Endothelial cell (in vitro differentiated cells): ENCODE data around the gene NSMF. TPM values are rescaled to one million over a fixed set of nuclear protein-coding genes. Genes with fewer than 3 reads are reported as not detected.
A peak's percentile ranks its signal among the peaks of the same experiment; 100 is the strongest.

Source experiments
- DNase-seq: peaks from one replicate; pipeline ENCODE4 v3.0.0; 2021; ENCODE audit warnings: low spot score
- H3K27ac Mint-ChIP-seq: one replicate; pipeline ENCODE4 v1.8.0; 2021; ENCODE audit warnings: mixed read lengths, inconsistent platforms; ENCODE audit not compliant: unreplicated experiment
- H3K27me3 Mint-ChIP-seq: one replicate; pipeline ENCODE4 v1.8.0; 2021; ENCODE audit warnings: mild to moderate bottlenecking, moderate library complexity, mixed read lengths, inconsistent platforms; ENCODE audit not compliant: unreplicated experiment
- H3K36me3 Mint-ChIP-seq: one replicate; pipeline ENCODE4 v1.8.0; 2021; ENCODE audit warnings: mild to moderate bottlenecking, low read depth, mixed read lengths, inconsistent platforms; ENCODE audit not compliant: unreplicated experiment
- H3K4me1 Mint-ChIP-seq: one replicate; pipeline ENCODE4 v1.8.0; 2021; ENCODE audit warnings: mild to moderate bottlenecking, mixed read lengths, inconsistent platforms; ENCODE audit not compliant: unreplicated experiment
- H3K4me3 Mint-ChIP-seq: one replicate; pipeline ENCODE4 v1.8.0; 2021; ENCODE audit warnings: mild to moderate bottlenecking, mixed read lengths, inconsistent platforms; ENCODE audit not compliant: unreplicated experiment
- H3K9me3 Mint-ChIP-seq: one replicate; pipeline ENCODE4 v1.8.0; 2021; ENCODE audit warnings: mixed read lengths, inconsistent platforms; ENCODE audit not compliant: unreplicated experiment
- total RNA-seq: library from RNA; stranded (reverse); fragmentation: NEBNext Ultra II Directional; extraction: Animal tissue kit (Norgen Biotek cat#: 25700); gene quantifications from one replicate; pipeline ENCODE4 v1.2.1, GENCODE V29; 2021; ENCODE audit not compliant: unreplicated experiment
- TF ChIP-seq, protein P1 (sequence below): fragments of 200-600 bp; sonication (generic); IDR thresholded peaks from one replicate; pipeline ENCODE4 v1.5.0; 2021; ENCODE audit warnings: antibody characterized with exemption; ENCODE audit not compliant: unreplicated experiment

Gene NSMF
- total RNA-seq, 1 donor from 2014 or later = 43.0 TPM

DNA sequence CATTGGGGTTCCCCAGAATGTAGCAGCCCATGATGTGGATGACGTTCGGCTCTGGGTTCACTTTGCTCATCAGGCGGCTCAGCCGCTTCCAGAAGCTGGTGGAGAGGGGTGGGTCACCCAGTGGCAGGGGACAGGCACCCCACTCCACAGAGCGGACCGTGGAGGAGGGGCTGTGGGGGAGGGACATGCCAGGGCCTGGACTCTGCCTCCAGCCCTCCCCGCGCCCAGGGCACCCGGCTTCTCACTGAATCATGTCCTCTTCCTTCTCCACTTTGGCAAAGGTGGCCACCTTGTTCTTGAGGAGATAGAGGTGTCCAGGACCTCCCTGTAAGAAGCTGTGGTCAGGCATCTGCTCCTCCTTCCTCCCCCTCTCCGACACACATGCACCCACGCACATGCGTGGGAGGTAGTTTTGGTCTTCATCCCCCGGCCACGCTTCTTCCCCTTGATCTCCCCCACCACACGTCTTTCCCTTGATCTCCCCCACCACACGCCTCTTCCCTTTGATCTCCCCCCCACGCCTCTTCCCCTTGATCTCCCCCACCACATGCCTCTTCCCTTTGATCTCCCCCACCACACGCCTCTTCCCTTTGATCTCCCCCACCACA, 9.1 kb downstream of the NSMF start:
- Mint-ChIP-seq H3K4me3 (no peak overlapping the region), H3K9me3 (no peaks in the 10 kb centered on the region), H3K27ac (no peak overlapping the region), H3K27me3 (peaks cover 7% of the 10 kb centered on the region), H3K36me3 (no peaks in the 10 kb centered on the region), H3K4me1 (no peaks in the 10 kb centered on the region)
- TF ChIP-seq, protein P1, sequence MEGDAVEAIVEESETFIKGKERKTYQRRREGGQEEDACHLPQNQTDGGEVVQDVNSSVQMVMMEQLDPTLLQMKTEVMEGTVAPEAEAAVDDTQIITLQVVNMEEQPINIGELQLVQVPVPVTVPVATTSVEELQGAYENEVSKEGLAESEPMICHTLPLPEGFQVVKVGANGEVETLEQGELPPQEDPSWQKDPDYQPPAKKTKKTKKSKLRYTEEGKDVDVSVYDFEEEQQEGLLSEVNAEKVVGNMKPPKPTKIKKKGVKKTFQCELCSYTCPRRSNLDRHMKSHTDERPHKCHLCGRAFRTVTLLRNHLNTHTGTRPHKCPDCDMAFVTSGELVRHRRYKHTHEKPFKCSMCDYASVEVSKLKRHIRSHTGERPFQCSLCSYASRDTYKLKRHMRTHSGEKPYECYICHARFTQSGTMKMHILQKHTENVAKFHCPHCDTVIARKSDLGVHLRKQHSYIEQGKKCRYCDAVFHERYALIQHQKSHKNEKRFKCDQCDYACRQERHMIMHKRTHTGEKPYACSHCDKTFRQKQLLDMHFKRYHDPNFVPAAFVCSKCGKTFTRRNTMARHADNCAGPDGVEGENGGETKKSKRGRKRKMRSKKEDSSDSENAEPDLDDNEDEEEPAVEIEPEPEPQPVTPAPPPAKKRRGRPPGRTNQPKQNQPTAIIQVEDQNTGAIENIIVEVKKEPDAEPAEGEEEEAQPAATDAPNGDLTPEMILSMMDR = no peak
- DNase-seq = peak; percentile 6

DNA sequence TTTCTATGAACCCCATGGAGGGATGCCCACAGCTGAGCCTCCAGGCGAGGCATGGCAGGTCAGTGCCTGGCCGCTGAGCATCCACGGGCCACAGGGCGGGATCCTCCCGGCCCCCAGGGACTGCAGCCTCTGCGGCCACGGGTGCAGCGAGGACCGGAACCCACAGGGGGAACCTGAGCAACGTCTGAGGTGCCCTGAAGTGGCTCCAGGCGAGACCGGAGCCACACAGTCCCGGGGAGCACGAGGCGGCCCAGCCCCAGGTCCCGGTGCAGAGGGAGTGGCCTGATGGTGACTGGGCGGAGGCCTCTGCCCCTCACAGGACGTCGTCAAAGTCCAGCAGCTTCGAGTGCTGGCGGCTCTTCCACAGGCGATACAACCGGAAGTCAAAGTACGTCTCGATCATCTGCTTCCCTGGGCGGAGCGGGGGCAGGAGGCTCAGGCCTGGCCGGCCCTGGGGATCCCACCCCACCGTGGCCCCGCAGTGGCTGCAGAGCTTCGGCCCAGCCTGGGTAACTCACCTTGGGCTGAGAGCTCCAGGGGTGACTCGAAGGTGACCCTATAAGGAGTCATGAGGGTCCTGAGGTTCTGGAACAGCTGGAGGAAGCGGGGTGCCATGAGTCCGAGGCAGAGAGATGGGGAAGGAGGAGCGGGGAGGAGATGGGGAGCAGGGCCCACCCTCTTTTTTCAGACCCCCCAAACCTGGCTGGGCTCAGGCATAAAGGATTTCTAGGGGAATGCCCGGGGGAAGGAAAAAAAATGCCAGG, 9.9 kb downstream of the NSMF start:
- TF ChIP-seq, protein P1 = no peak
- Mint-ChIP-seq H3K36me3 (no peaks in the 10 kb centered on the region), H3K4me1 (no peaks in the 10 kb centered on the region), H3K9me3 (no peaks in the 10 kb centered on the region), H3K27me3 (peaks cover 11% of the 10 kb centered on the region), H3K4me3 (no peak overlapping the region), H3K27ac (no peak overlapping the region)
- no peak for DNase-seq

DNA sequence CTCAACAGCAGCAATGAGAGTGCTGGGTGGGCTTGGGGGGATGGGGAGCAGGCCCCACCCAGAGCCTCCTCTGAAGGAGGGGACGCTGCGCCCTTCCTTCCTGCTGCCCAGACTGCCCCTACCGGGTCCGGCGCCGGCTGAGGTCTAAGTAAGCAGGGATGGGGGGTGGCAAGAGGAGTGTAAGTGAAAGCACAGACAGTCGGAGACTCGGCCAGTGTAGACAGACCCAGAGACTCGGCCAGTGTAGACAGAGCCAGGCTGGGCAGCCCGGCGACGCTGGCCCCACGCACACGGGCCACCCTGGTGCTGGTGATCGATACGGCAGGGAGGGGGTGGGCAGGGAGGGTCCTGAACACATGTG, 10.6 kb downstream of the NSMF start:
- Mint-ChIP-seq H3K9me3 (no peaks in the 10 kb centered on the region), H3K4me3 (no peak overlapping the region), H3K27me3 (peaks cover 11% of the 10 kb centered on the region), H3K27ac (no peak overlapping the region), H3K36me3 (no peaks in the 10 kb centered on the region), H3K4me1 (no peaks in the 10 kb centered on the region)
- TF ChIP-seq, protein P1 = no peak
- no peak for DNase-seq

DNA sequence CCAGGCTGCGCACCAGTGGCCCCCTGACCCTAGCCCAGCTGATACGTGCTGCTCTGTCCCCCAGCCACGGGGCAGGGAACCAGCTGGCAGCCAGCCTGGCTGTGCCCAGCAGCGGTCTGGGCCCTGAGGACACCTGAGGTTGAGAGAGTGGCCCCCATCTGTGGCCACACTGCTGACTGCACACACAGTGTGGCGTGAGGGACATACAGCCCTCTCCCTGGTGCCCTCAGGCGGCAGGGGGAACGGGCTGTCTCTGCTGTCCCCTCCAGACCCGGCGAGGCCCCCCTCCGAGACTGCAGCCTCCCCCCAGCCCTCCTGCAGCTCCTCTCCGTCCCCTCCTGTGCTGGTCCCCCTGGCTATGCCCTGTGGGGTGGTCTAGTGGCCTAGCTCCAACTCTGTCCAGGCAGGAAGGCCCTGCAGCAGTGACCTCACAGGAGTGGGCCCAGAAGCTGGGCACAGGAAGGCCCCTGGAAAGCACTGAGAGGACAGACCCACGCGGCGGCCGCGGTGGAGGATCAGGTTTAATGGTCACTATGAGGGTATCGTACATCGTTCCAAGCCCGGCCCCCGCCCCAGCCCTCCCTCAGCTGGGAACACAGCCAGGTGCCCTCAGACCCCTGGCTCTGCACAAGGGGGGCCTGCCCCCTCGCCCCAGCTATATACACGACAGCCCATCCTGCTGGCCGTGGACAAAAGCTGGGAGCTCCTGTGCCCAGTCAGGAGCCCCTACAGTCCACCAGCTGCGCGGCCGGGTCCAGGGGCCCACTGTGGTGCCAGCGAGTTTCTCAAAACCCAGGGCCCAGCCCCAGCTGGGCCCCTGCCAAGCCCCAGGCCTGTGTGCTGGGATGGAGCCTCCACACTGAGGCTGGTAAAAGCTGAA, 11.2 kb downstream of the NSMF start:
- Mint-ChIP-seq H3K36me3 (no peaks in the 10 kb centered on the region), H3K4me1 (no peaks in the 10 kb centered on the region), H3K4me3 (no peak overlapping the region), H3K9me3 (no peaks in the 10 kb centered on the region), H3K27ac (no peak overlapping the region), H3K27me3 (peaks cover 12% of the 10 kb centered on the region)
- DNase-seq = no peak
- TF ChIP-seq, protein P1 = no peak
